Mesenchymal stem cell (in vitro differentiated cells and primary cell): ENCODE results near the gene RAPGEF6.
A peak's percentile ranks its signal among the peaks of the same experiment; 100 is the strongest.

Source experiments
- DNase-seq: peaks from one replicate; pipeline ENCODE4 v3.0.0-alpha.2; 2013
- H2AFZ ChIP-seq: one replicate; pipeline ENCODE4 v1.6.1; 2013; ENCODE audit warnings: low read depth, mild to moderate bottlenecking, control low read depth, inconsistent platforms, low read length, moderate library complexity
- H2AK5ac ChIP-seq: 2 replicates; pipeline ENCODE4 v1.6.1; 2013; ENCODE audit warnings: low read length, moderate library complexity, mild to moderate bottlenecking, inconsistent platforms; ENCODE audit not compliant: severe bottlenecking
- H2BK120ac ChIP-seq: one replicate; pipeline ENCODE4 v1.6.1; 2013; ENCODE audit warnings: low read depth, mild to moderate bottlenecking, inconsistent platforms, low read length, moderate library complexity
- H2BK12ac ChIP-seq, 2 experiments: one replicate each; pipeline ENCODE4 v1.6.1; 2013; ENCODE audit warnings: inconsistent platforms in 2 of 2, low read length in 2 of 2, mild to moderate bottlenecking in 2 of 2, moderate library complexity in 2 of 2, control low read depth in 1 of 2
- H2BK15ac ChIP-seq: one replicate; pipeline ENCODE4 v1.6.1; 2013; ENCODE audit warnings: mild to moderate bottlenecking, low read depth, inconsistent platforms; ENCODE audit not compliant: poor library complexity, severe bottlenecking
- H2BK5ac ChIP-seq: 2 replicates; pipeline ENCODE4 v1.6.1; 2013; ENCODE audit warnings: low read depth, mild to moderate bottlenecking, low read length, control low read depth, inconsistent platforms; ENCODE audit not compliant: poor library complexity, severe bottlenecking
- H3K14ac ChIP-seq, 2 experiments: one replicate each; pipeline ENCODE4 v1.6.1; 2013; ENCODE audit warnings: inconsistent platforms in 2 of 2, low read length in 2 of 2, control low read depth in 1 of 2, mild to moderate bottlenecking in 1 of 2, moderate library complexity in 1 of 2
- H3K18ac ChIP-seq, 2 experiments: one replicate each; pipeline ENCODE4 v1.6.1; 2013; ENCODE audit warnings: inconsistent platforms in 2 of 2, low read length in 2 of 2, control low read depth in 1 of 2, low read depth in 1 of 2, mild to moderate bottlenecking in 1 of 2
- H3K23ac ChIP-seq, 2 experiments: one replicate each; pipeline ENCODE4 v1.6.1; 2013; ENCODE audit warnings: inconsistent platforms in 2 of 2, low read length in 2 of 2, mild to moderate bottlenecking in 2 of 2, moderate library complexity in 2 of 2, control low read depth in 1 of 2
- H3K27ac ChIP-seq: 2 replicates; pipeline ENCODE4 v1.5.1; 2013; ENCODE audit warnings: mild to moderate bottlenecking, moderate library complexity, low read length, control low read depth, inconsistent platforms; ENCODE audit not compliant: poor library complexity, severe bottlenecking
- H3K27me3 ChIP-seq, 2 experiments: 2 replicates each; pipeline versions ENCODE4 v1.6.1 to v1.7.0; 2013; ENCODE audit warnings: low read length in 2 of 2, mild to moderate bottlenecking in 2 of 2, moderate library complexity in 2 of 2, control low read depth in 1 of 2, inconsistent platforms in 1 of 2; ENCODE audit not compliant: control insufficient read depth in 1 of 2, insufficient read depth in 1 of 2
- H3K36me3 ChIP-seq, 2 experiments: 2 replicates each; pipeline versions ENCODE4 v1.6.1 to v1.7.0; 2013; ENCODE audit warnings: low read length in 2 of 2, control low read depth in 1 of 2, inconsistent platforms in 1 of 2, low read depth in 1 of 2, mild to moderate bottlenecking in 1 of 2; ENCODE audit not compliant: insufficient read depth in 2 of 2, control insufficient read depth in 1 of 2
- H3K4ac ChIP-seq, 2 experiments: one replicate each; pipeline ENCODE4 v1.6.1; 2013; ENCODE audit warnings: inconsistent platforms in 2 of 2, low read length in 2 of 2, mild to moderate bottlenecking in 2 of 2, moderate library complexity in 2 of 2, control low read depth in 1 of 2, low read depth in 1 of 2
- H3K4me1 ChIP-seq: 2 replicates; pipeline ENCODE4 v1.6.1; 2013; ENCODE audit warnings: low read depth, low read length, control low read depth; ENCODE audit not compliant: control insufficient read depth, insufficient read depth
- H3K4me2 ChIP-seq: 2 replicates; pipeline ENCODE4 v1.6.1; 2013; ENCODE audit warnings: low read length, mild to moderate bottlenecking, inconsistent platforms; ENCODE audit not compliant: poor library complexity, severe bottlenecking
- H3K4me3 ChIP-seq, 2 experiments: 2 replicates each; pipeline versions ENCODE4 v1.5.1 to v1.7.0; 2013; ENCODE audit warnings: low read length in 2 of 2, mild to moderate bottlenecking in 2 of 2, control low read depth in 1 of 2, low read depth in 1 of 2; ENCODE audit not compliant: insufficient read depth in 1 of 2
- H3K79me1 ChIP-seq: replicated peaks from 2 replicates; pipeline ENCODE4 v1.6.1; 2013; ENCODE audit warnings: mild to moderate bottlenecking, control low read depth, low read length, inconsistent platforms; ENCODE audit not compliant: poor library complexity, severe bottlenecking
- H3K9ac ChIP-seq: 2 replicates; pipeline ENCODE4 v1.7.0; 2013; ENCODE audit warnings: mild to moderate bottlenecking, low read length, moderate library complexity
- H3K9me3 ChIP-seq: 2 replicates; pipeline ENCODE4 v1.7.0; 2013; ENCODE audit warnings: mild to moderate bottlenecking, low read length; ENCODE audit not compliant: control insufficient read depth
- H4K8ac ChIP-seq: one replicate; pipeline ENCODE4 v1.6.1; 2013; ENCODE audit warnings: inconsistent platforms, mild to moderate bottlenecking, low read length, moderate library complexity
- H4K91ac ChIP-seq: one replicate; pipeline ENCODE4 v1.6.1; 2013; ENCODE audit warnings: mild to moderate bottlenecking, low read length, inconsistent platforms
- WGBS: methylation state at CpG from one replicate; pipeline ENCODE4 v1.1.7; 2013; ENCODE audit warnings: mixed read lengths; 5-methylcytosine and 5-hydroxymethylcytosine counted together

The RAPGEF6 gene

GRCh38 chr5:131378721-131379541 is 256.1 kb downstream of the RAPGEF6 start:
- no peak overlapping the region for H2BK15ac ChIP-seq
- peaks cover 3% of the 10 kb centered on the region for H3K4me1 ChIP-seq
- no peak overlapping the region for H3K23ac ChIP-seq
- no peak overlapping the region for H3K9ac ChIP-seq
- DNase-seq: peak; percentile 59
- H3K79me1 ChIP-seq: peaks cover 11% of the 10 kb centered on the region
- no peaks in the 10 kb centered on the region for H3K27me3 ChIP-seq
- H2BK12ac ChIP-seq: peak overlapping the region in 1 of 2 experiments; percentile 38
- no peak overlapping the region for H2BK120ac ChIP-seq
- no peak overlapping the region for H2AFZ ChIP-seq
- peak overlapping the region; percentile 88 for H2AK5ac ChIP-seq
- H3K4ac ChIP-seq: peak overlapping the region in 1 of 2 experiments; percentile 17
- H2BK5ac ChIP-seq: no peak overlapping the region
- H3K36me3 ChIP-seq: no peaks in the 10 kb centered on the region
- H3K27ac ChIP-seq: peak overlapping the region; percentile 55
- H3K18ac ChIP-seq: peak overlapping the region in 1 of 2 experiments; percentile 11
- H3K4me2 ChIP-seq: no peak overlapping the region
- H3K4me3 ChIP-seq: no peak overlapping the region
- H3K9me3 ChIP-seq: no peaks in the 10 kb centered on the region
- no peak overlapping the region for H4K91ac ChIP-seq
- no peak overlapping the region for H3K14ac ChIP-seq
- H4K8ac ChIP-seq: no peak overlapping the region

GRCh38 chr5:131377785-131378325 is 257.2 kb downstream of the RAPGEF6 start:
- no peaks in the 10 kb centered on the region for H3K9me3 ChIP-seq
- no peak overlapping the region for H3K27ac ChIP-seq
- no peak overlapping the region for H4K8ac ChIP-seq
- no peak overlapping the region for H3K23ac ChIP-seq
- H3K14ac ChIP-seq: no peak overlapping the region
- no peak overlapping the region for H2AFZ ChIP-seq
- no peaks in the 10 kb centered on the region for H3K36me3 ChIP-seq
- H3K9ac ChIP-seq: no peak overlapping the region
- H2AK5ac ChIP-seq: no peak overlapping the region
- peak; percentile 73 for DNase-seq
- no peak overlapping the region for H4K91ac ChIP-seq
- H2BK15ac ChIP-seq: no peak overlapping the region
- peaks cover 3% of the 10 kb centered on the region for H3K4me1 ChIP-seq
- H2BK5ac ChIP-seq: no peak overlapping the region
- no peak overlapping the region for H3K18ac ChIP-seq
- no peak overlapping the region for H2BK120ac ChIP-seq
- H3K4me2 ChIP-seq: no peak overlapping the region
- H3K27me3 ChIP-seq: no peaks in the 10 kb centered on the region
- peaks cover 9% of the 10 kb centered on the region for H3K79me1 ChIP-seq
- no peak overlapping the region for H3K4ac ChIP-seq
- WGBS: 0% methylated on average over 1 of the region's 2 CpGs
- H3K4me3 ChIP-seq: no peak overlapping the region
- H2BK12ac ChIP-seq: no peak overlapping the region

GRCh38 chr5:131377346-131377745 is 257.7 kb downstream of the RAPGEF6 start:
- Histone ChIP-seq H3K4ac (no peak overlapping the region), H3K14ac (no peak overlapping the region), H2BK120ac (no peak overlapping the region), H3K79me1 (peaks cover 7% of the 10 kb centered on the region), H2BK15ac (no peak overlapping the region), H3K18ac (peak overlapping the region in 1 of 2 experiments; percentile 50), H3K4me2 (no peak overlapping the region), H2BK12ac (no peak overlapping the region), H3K27me3 (no peaks in the 10 kb centered on the region), H3K36me3 (no peaks in the 10 kb centered on the region), H2BK5ac (no peak overlapping the region), H3K9ac (no peak overlapping the region), H4K91ac (no peak overlapping the region), H3K27ac (no peak overlapping the region), H3K4me1 (peaks cover 1% of the 10 kb centered on the region), H2AK5ac (no peak overlapping the region), H3K9me3 (no peaks in the 10 kb centered on the region), H2AFZ (no peak overlapping the region), H4K8ac (no peak overlapping the region), H3K23ac (no peak overlapping the region), H3K4me3 (no peak overlapping the region)
- WGBS: 100% methylated on average over 5 of the region's 6 CpGs
- DNase-seq: no peak

- Histone ChIP-seq H2BK5ac (no peak overlapping the region), H3K23ac (no peak overlapping the region), H3K9me3 (no peaks in the 10 kb centered on the region), H2BK12ac (no peak overlapping the region), H3K27me3 (no peaks in the 10 kb centered on the region), H3K4me1 (peaks cover 2% of the 10 kb centered on the region), H3K18ac (no peak overlapping the region), H2BK120ac (no peak overlapping the region), H2AFZ (no peak overlapping the region), H4K8ac (no peak overlapping the region), H3K9ac (no peak overlapping the region), H3K4ac (no peak overlapping the region), H3K14ac (no peak overlapping the region), H3K27ac (no peak overlapping the region), H3K36me3 (no peaks in the 10 kb centered on the region), H3K79me1 (peaks cover 7% of the 10 kb centered on the region), H2BK15ac (no peak overlapping the region), H2AK5ac (no peak overlapping the region), H3K4me2 (no peak overlapping the region), H3K4me3 (no peak overlapping the region), H4K91ac (no peak overlapping the region)
- DNase-seq: peak; percentile 22
- 100% methylated on average over 1 of the region's 2 CpGs for WGBS
These were observed 259.7 kb downstream of the RAPGEF6 start for GRCh38 chr5:131375351-131375750.
